Endothelial cell of umbilical vein (primary cell): ENCODE data around the gene PAFAH2.

Experiments used
- CTCF ChIP-seq, 2 donors: IDR thresholded peaks; 1 replicate in 1 of 2; 2 replicates in 1 of 2; pipeline ENCODE4 v1.5.1; 2011; ENCODE audit warnings: low read length in 2 of 2, mild to moderate bottlenecking in 2 of 2, moderate library complexity in 2 of 2, control low read depth in 1 of 2, inconsistent platforms in 1 of 2, low read depth in 1 of 2; ENCODE audit not compliant: insufficient read depth in 1 of 2; ENCODE audit errors: extremely low read depth in 1 of 2
- JUN ChIP-seq: IDR thresholded peaks from 2 replicates; pipeline ENCODE4 v1.6.1; 2011; ENCODE audit warnings: borderline replicate concordance, low read depth; ENCODE audit not compliant: insufficient read length, insufficient read depth
- MYC ChIP-seq: IDR thresholded peaks from one replicate; pipeline ENCODE4 v1.6.1; 2011; ENCODE audit warnings: mild to moderate bottlenecking, low read depth, low read length
- POLR2A ChIP-seq: IDR thresholded peaks from 2 replicates; pipeline ENCODE4 v1.6.1; 2012; ENCODE audit warnings: low read depth, mild to moderate bottlenecking, control low read depth, low read length
- POLR2AphosphoS5 ChIP-seq: IDR thresholded peaks from 2 replicates; pipeline ENCODE4 v1.6.1; 2012; ENCODE audit warnings: low read depth, mild to moderate bottlenecking, control low read depth, low read length, moderate library complexity; ENCODE audit not compliant: insufficient read depth

DNA sequence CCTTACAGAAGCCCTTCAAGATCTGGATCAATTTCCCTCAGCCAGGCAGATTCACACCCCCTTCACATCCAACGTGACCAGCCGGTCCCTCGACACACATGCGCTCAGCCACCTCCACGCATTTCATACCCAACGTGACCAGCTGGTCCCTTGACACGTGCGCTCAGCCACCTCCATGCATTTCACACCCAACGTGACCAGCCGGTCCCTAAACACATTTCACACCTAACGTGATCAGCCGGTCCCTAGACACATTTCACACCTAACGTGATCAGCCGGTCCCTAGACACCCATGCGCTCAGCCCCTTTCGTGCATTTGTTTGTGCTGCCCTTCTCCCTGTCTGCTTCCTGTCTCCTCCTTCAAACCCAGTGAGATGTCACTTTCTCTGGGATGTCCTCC lies 8.8 kb upstream of the PAFAH2 start:
- no peak for TF ChIP-seq MYC
- TF ChIP-seq POLR2A, result no peak
- TF ChIP-seq CTCF (IDR thresholded peaks at IDR 0.05; ENCODE audit: extremely low read depth in 1 of 2, insufficient read depth in 1 of 2, low read depth in 1 of 2, low read length in 2 of 2), result no peak
- no peak for TF ChIP-seq POLR2AphosphoS5
- no peak for TF ChIP-seq JUN
